NCI-H2029 (cell line): Measurements from ENCODE around the gene ZNF17.
A peak's percentile ranks its signal among the peaks of the same experiment; 100 is the strongest.

Experiments used
- DNase-seq: peaks from one replicate; lab custom pipeline; 2025; lab: John Stamatoyannopoulos, UW

Gene ZNF17

GRCh38 chr19:57434386-57435061, 23.6 kb downstream of the ZNF17 start:
- DNase-seq: no peak

- peak; percentile 98 for DNase-seq
Measured at GRCh38 chr19:57435062-57435978, 24.4 kb downstream of the ZNF17 start, which contains the start of gene ZNF749. Gene ZNF749, plus strand, starts transcription at chr19:57435325. Its CDS starts 254 bp downstream, at chr19:57435579.

GRCh38 chr19:57436417-57436816, 25.5 kb downstream of the ZNF17 start:
- no peak for DNase-seq

GRCh38 chr19:57437931-57438330, 27.0 kb downstream of the ZNF17 start:
- DNase-seq: no peak

GRCh38 chr19:57438925-57439324, 28.0 kb downstream of the ZNF17 start:
- DNase-seq: no peak

- DNase-seq: no peak
Measured at GRCh38 chr19:57441979-57442752, 31.2 kb downstream of the ZNF17 start.

- DNase-seq: no peak
Measured at GRCh38 chr19:57443121-57443696, 32.2 kb downstream of the ZNF17 start.

- DNase-seq: no peak
Measured at GRCh38 chr19:57452307-57452706, 41.3 kb downstream of the ZNF17 start.

- peak; percentile 2 for DNase-seq
Measured at GRCh38 chr19:57465680-57466381, 54.9 kb downstream of the ZNF17 start.

- DNase-seq: no peak
Measured at GRCh38 chr19:57466489-57466888, 55.5 kb downstream of the ZNF17 start.
